SJCRH30 (cell line): ENCODE results near the gene MRPL50. TPM values are rescaled to one million over a fixed set of nuclear protein-coding genes. Genes with fewer than 3 reads are reported as not detected.
"Not testable (repeated sequence)": the region's sequence is repeated elsewhere in the genome, so short reads cannot be mapped to it uniquely, and the experiment has no call there.

Experiments
- DNase-seq, 2 experiments: peaks; one replicate each; pipeline ENCODE4 v3.0.0-alpha.2; 2015 to 2020
- H3K27ac ChIP-seq: fragments of 250-450 bp; sonication (Bioruptor Pico); 2 replicates; pipeline ENCODE4 v1.5.1; 2020; ENCODE audit warnings: mild to moderate bottlenecking, moderate library complexity
- H3K27me3 ChIP-seq: fragments of 250-450 bp; sonication (Bioruptor Pico); 2 replicates; pipeline ENCODE4 v1.5.1; 2020; ENCODE audit warnings: mild to moderate bottlenecking, moderate library complexity
- H3K36me3 ChIP-seq: fragments of 250-450 bp; sonication (Bioruptor Pico); 2 replicates; pipeline ENCODE4 v1.5.1; 2020; ENCODE audit warnings: mild to moderate bottlenecking, moderate library complexity
- H3K4me1 ChIP-seq: fragments of 250-450 bp; sonication (Bioruptor Pico); 2 replicates; pipeline ENCODE4 v1.5.1; 2020; ENCODE audit warnings: mild to moderate bottlenecking, moderate library complexity
- H3K4me3 ChIP-seq: fragments of 250-450 bp; sonication (Bioruptor Pico); 2 replicates; pipeline ENCODE4 v1.5.1; 2020; ENCODE audit warnings: mild to moderate bottlenecking, moderate library complexity
- H3K9me3 ChIP-seq: fragments of 250-450 bp; sonication (Bioruptor Pico); replicated peaks from 2 replicates; pipeline ENCODE4 v1.5.1; 2020; ENCODE audit warnings: mild to moderate bottlenecking, moderate library complexity
- total RNA-seq: library from RNA; depleted of rRNA; stranded (reverse); fragments of >200 nt; shearing (Covaris generic); gene quantifications from 2 replicates; pipeline ENCODE4 v1.2.3, GENCODE V29; 2014

Gene MRPL50
- total RNA-seq, 1 experiment from 2014 or later: 39.5 TPM

GRCh38 chr9:101400120-101400519, 1.7 kb upstream of the MRPL50 start:
- no peak for DNase-seq
- H3K27me3 ChIP-seq: no peaks in the 10 kb centered on the region

GRCh38 chr9:101399643-101399970, 1.2 kb upstream of the MRPL50 start:
- Histone ChIP-seq H3K36me3 (peaks cover 58% of the 10 kb centered on the region), H3K9me3 (0 out of 2 replicates have a peak, but pooled peaks cover 8% of the 10 kb centered on the region), H3K4me1 (peaks cover 9% of the 10 kb centered on the region), H3K27ac (no peak overlapping the region), H3K4me3 (peak overlapping the region; percentile 66), H3K27me3 (no peaks in the 10 kb centered on the region)
- DNase-seq: no peak

More at GRCh38 chr9:101400120-101400519, 1.7 kb upstream of the MRPL50 start:
- H3K4me3 ChIP-seq: no peak overlapping the region; the same call in 1 of the 2 replicates
- H3K36me3 ChIP-seq: peaks cover 62% of the 10 kb centered on the region
- H3K9me3 ChIP-seq: 0 out of 2 replicates have a peak, but pooled peaks cover 8% of the 10 kb centered on the region
- peaks cover 9% of the 10 kb centered on the region for H3K4me1 ChIP-seq
- H3K27ac ChIP-seq: no peak overlapping the region

GRCh38 chr9:101398930-101399642, 668 bp upstream of the MRPL50 start:
- H3K4me3 ChIP-seq: peak overlapping the region; percentile 66
- H3K9me3 ChIP-seq: 0 out of 2 replicates have a peak, but pooled peaks cover 8% of the 10 kb centered on the region
- peak overlapping the region; percentile 39 for H3K27ac ChIP-seq
- peaks cover 53% of the 10 kb centered on the region for H3K36me3 ChIP-seq
- no peaks in the 10 kb centered on the region for H3K27me3 ChIP-seq
- peaks cover 9% of the 10 kb centered on the region for H3K4me1 ChIP-seq
- DNase-seq: peak in 1 of 2 experiments; percentile 34

- peaks cover 4% of the 10 kb centered on the region; the same call in 1 of the 2 replicates for H3K9me3 ChIP-seq
- H3K27me3 ChIP-seq: no peaks in the 10 kb centered on the region
- H3K4me3 ChIP-seq: peak overlapping the region; percentile 66
- H3K4me1 ChIP-seq: peaks cover 9% of the 10 kb centered on the region
- peaks cover 39% of the 10 kb centered on the region for H3K36me3 ChIP-seq
- DNase-seq: peak in 1 of 2 experiments; percentile 39
- H3K27ac ChIP-seq: peak overlapping the region; percentile 67
These were observed 711 bp downstream of the MRPL50 start for GRCh38 chr9:101397746-101398067.

GRCh38 chr9:101394687-101395086, 3.7 kb downstream of the MRPL50 start:
- H3K4me1 ChIP-seq: peaks cover 5% of the 10 kb centered on the region
- H3K4me3 ChIP-seq: no peak overlapping the region
- H3K36me3 ChIP-seq: peaks cover 23% of the 10 kb centered on the region
- H3K9me3 ChIP-seq: no peaks in the 10 kb centered on the region; the same call in 1 of the 2 replicates
- no peaks in the 10 kb centered on the region for H3K27me3 ChIP-seq
- no peak overlapping the region for H3K27ac ChIP-seq
- DNase-seq: no peak

GRCh38 chr9:101393135-101393534, 5.3 kb downstream of the MRPL50 start:
- H3K27ac ChIP-seq: no peak overlapping the region
- peaks cover 33% of the 10 kb centered on the region for H3K36me3 ChIP-seq

GRCh38 chr9:101388507-101388993, 9.9 kb downstream of the MRPL50 start:
- Histone ChIP-seq H3K27ac (no peak overlapping the region), H3K4me1 (no peaks in the 10 kb centered on the region), H3K27me3 (no peaks in the 10 kb centered on the region), H3K36me3 (peaks cover 39% of the 10 kb centered on the region), H3K4me3 (no peak overlapping the region), H3K9me3 (peaks cover 2% of the 10 kb centered on the region)
- no peak for DNase-seq

More at GRCh38 chr9:101393135-101393534, 5.3 kb downstream of the MRPL50 start:
- Histone ChIP-seq H3K27me3 (no peaks in the 10 kb centered on the region), H3K4me3 (no peak overlapping the region), H3K9me3 (no peaks in the 10 kb centered on the region; the same call in 1 of the 2 replicates), H3K4me1 (peaks cover 3% of the 10 kb centered on the region; the same call in 1 of the 2 replicates)
- DNase-seq: no peak

GRCh38 chr9:101387871-101388506, 10.4 kb downstream of the MRPL50 start:
- no peaks in the 10 kb centered on the region for H3K27me3 ChIP-seq
- H3K4me1 ChIP-seq: no peaks in the 10 kb centered on the region
- H3K9me3 ChIP-seq: peaks cover 2% of the 10 kb centered on the region; the same call in 1 of the 2 replicates
- H3K36me3 ChIP-seq: peaks cover 39% of the 10 kb centered on the region
- no peak overlapping the region for H3K4me3 ChIP-seq
- no peak overlapping the region for H3K27ac ChIP-seq
- DNase-seq: peak; percentile 29 to 74

- H3K27me3 ChIP-seq, H3K9me3 ChIP-seq, DNase-seq, H3K4me1 ChIP-seq, H3K27ac ChIP-seq, H3K4me3 ChIP-seq: not testable (repeated sequence)
- peaks cover 31% of the 10 kb centered on the region for H3K36me3 ChIP-seq
These were observed 13.4 kb downstream of the MRPL50 start, which contains the start of gene BAAT for GRCh38 chr9:101384873-101385536. BAAT (minus strand) TSS chr9:101385006; CDS start chr9:101371404, 13,602 bp downstream.

- no peaks in the 10 kb centered on the region for H3K4me1 ChIP-seq
- H3K9me3 ChIP-seq: peaks cover 2% of the 10 kb centered on the region; the same call in 1 of the 2 replicates
- no peak for DNase-seq
- no peak overlapping the region for H3K4me3 ChIP-seq
- H3K27ac ChIP-seq: no peak overlapping the region
- no peaks in the 10 kb centered on the region for H3K27me3 ChIP-seq
- peaks cover 20% of the 10 kb centered on the region for H3K36me3 ChIP-seq
These were observed 15.1 kb downstream of the MRPL50 start for GRCh38 chr9:101383361-101383760.

- Histone ChIP-seq H3K36me3 (peaks cover 15% of the 10 kb centered on the region), H3K4me1 (no peaks in the 10 kb centered on the region)
- no peak for DNase-seq
These were observed 16.5 kb downstream of the MRPL50 start for GRCh38 chr9:101381833-101382342.

GRCh38 chr9:101381118-101381517, 17.3 kb downstream of the MRPL50 start:
- Histone ChIP-seq H3K27ac (no peak overlapping the region), H3K36me3 (peaks cover 7% of the 10 kb centered on the region), H3K27me3 (no peaks in the 10 kb centered on the region), H3K4me1 (no peaks in the 10 kb centered on the region), H3K4me3 (no peak overlapping the region), H3K9me3 (peaks cover 2% of the 10 kb centered on the region; the same call in 1 of the 2 replicates)
- DNase-seq: no peak

More at GRCh38 chr9:101381833-101382342, 16.5 kb downstream of the MRPL50 start:
- no peak overlapping the region for H3K4me3 ChIP-seq
- H3K9me3 ChIP-seq: peaks cover 2% of the 10 kb centered on the region; the same call in 1 of the 2 replicates
- no peaks in the 10 kb centered on the region for H3K27me3 ChIP-seq
- H3K27ac ChIP-seq: no peak overlapping the region

- DNase-seq: no peak
- H3K4me1 ChIP-seq: no peaks in the 10 kb centered on the region
- H3K4me3 ChIP-seq: no peak overlapping the region
- peaks cover 2% of the 10 kb centered on the region; the same call in 1 of the 2 replicates for H3K9me3 ChIP-seq
- H3K27me3 ChIP-seq: no peaks in the 10 kb centered on the region
- H3K36me3 ChIP-seq: no peaks in the 10 kb centered on the region
- H3K27ac ChIP-seq: no peak overlapping the region
These were observed 18.1 kb downstream of the MRPL50 start for GRCh38 chr9:101380295-101380694.

GRCh38 chr9:101376111-101376848, 22.1 kb downstream of the MRPL50 start:
- H3K4me1 ChIP-seq: peaks cover 3% of the 10 kb centered on the region; the same call in 1 of the 2 replicates
- H3K27ac ChIP-seq: no peak overlapping the region
- H3K9me3 ChIP-seq: no peaks in the 10 kb centered on the region
- H3K27me3 ChIP-seq: no peaks in the 10 kb centered on the region
- DNase-seq: no peak
- H3K36me3 ChIP-seq: no peaks in the 10 kb centered on the region
- H3K4me3 ChIP-seq: no peak overlapping the region
